GM18517 (cell line): ENCODE measurements around the gene LMNA.
A peak's percentile ranks its signal among the peaks of the same experiment; 100 is the strongest.

Experiments used
- ATAC-seq: cut with Tn5 transposase; IDR thresholded peaks from one replicate; pipeline ENCODE4 v1.9.1; 2021; ENCODE audit warnings: mild to moderate bottlenecking, moderate library complexity; ENCODE audit not compliant: unreplicated experiment

The LMNA gene

DNA sequence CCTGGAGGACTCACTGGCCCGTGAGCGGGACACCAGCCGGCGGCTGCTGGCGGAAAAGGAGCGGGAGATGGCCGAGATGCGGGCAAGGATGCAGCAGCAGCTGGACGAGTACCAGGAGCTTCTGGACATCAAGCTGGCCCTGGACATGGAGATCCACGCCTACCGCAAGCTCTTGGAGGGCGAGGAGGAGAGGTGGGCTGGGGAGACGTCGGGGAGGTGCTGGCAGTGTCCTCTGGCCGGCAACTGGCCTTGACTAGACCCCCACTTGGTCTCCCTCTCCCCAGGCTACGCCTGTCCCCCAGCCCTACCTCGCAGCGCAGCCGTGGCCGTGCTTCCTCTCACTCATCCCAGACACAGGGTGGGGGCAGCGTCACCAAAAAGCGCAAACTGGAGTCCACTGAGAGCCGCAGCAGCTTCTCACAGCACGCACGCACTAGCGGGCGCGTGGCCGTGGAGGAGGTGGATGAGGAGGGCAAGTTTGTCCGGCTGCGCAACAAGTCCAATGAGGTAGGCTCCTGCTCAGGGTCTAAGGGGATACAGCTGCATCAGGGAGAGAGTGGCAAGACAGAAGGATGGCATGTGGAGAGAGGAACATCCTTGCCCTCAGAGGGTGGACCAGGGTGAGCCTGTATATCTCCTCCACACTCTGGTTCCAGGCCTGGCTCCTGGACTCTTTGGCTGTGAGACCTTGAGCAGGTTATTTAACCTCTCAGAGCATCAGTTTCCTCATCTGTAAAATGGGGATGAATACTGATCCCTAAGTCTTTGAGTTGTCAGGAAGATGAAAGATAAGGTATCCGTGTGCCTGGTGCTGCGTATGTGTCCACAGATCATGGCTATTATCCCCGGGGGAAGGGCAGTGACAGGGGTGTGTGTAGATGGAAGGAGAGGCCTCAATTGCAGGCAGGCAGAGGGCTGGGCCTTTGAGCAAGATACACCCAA is 21.7 kb downstream of the LMNA start:
- ATAC-seq = no peak

- no peak for ATAC-seq
Measured at GRCh38 chr1:156136970-156137483, 22.5 kb downstream of the LMNA start.

- ATAC-seq = no peak
Measured at GRCh38 chr1:156138458-156138867, 24.0 kb downstream of the LMNA start.

- no peak for ATAC-seq
Measured at GRCh38 chr1:156140879-156141707, 26.6 kb downstream of the LMNA start.

DNA sequence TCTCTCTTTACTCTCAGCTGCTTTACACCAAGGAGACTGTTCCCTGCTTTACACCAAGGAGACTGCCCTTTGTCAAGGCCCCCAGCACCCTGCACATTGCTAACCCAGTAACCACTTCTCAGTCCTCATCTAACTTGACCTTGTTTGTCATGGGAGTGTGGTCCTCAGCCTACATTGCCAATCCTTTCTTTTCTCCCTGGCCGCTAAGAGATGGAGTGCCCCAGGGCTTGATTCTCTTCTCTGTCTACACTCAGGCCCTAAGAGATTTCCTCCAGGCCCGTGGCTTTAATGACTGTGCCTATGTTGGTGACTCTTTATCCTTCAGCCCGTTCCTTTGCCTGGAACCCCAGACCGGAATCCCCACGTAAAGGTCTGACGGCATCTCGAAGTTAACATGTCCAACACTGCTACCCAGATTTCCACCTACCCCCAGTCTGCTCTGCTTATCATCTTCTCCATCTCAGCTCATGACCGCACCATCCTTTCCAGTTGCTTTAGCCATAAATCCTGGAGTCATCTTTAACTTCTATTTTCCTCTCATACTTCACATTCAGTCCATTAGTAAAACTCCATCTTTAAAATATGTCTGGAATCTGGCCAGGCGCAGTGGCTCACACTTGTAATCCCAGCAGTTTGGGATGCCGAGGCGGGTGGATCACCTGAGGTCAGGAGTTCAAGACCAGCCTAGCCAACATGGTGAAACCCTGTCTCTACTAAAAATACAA is 29.4 kb downstream of the LMNA start:
- ATAC-seq = no peak

- no peak for ATAC-seq
Measured at GRCh38 chr1:156144742-156145141, 30.2 kb downstream of the LMNA start.

DNA sequence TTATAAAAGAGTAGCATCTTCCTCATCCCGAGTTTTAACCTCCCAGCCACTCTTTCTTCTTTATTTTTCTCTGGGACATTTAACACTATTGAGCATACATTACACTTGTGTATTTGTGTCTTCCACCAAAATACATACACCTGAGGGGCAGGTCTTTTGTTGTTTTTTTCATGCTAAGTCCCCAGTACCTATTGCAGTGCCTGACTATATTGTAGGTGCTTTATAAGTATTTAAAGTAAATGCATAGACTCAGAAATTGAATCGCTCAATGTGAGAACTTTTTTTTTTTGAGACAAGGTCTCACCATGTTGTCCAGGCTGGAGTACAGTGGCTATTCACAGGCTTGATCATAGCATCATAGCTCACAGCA is 31.1 kb downstream of the LMNA start:
- ATAC-seq = no peak

GRCh38 chr1:156146020-156146768 is 31.7 kb downstream of the LMNA start:
- ATAC-seq = no peak

DNA sequence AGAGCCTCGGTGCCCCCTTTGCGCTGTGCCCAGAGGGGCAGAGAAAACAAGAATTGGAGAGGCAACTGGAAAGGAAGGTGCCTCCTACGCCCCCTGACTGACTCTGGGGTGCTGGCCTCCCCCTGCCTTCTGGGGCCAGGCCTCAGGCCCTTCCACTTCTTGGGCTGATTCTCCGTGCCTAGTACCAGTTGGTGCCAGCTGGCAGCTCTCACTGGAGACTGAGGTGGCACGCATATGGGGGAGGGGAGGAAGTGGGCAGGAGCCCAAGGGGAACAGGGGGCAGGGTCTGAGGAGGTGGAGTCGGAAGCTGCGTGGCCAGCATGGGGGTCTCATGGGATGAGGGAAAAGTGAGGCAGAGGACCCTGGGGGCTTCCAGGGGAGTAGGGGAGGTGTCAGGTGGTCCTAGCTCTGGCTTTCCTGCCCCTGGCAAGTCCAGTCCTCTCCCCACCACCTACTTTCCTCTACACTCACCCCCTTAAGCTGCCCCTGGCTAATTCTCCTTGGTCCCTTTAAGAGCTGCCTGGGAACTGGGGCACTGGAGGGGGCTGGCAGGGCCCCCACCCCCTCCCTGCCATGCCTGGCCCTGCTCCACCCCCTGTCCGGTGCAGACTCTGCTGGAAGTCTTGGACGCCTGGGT is 32.4 kb downstream of the LMNA start:
- ATAC-seq = no peak

DNA sequence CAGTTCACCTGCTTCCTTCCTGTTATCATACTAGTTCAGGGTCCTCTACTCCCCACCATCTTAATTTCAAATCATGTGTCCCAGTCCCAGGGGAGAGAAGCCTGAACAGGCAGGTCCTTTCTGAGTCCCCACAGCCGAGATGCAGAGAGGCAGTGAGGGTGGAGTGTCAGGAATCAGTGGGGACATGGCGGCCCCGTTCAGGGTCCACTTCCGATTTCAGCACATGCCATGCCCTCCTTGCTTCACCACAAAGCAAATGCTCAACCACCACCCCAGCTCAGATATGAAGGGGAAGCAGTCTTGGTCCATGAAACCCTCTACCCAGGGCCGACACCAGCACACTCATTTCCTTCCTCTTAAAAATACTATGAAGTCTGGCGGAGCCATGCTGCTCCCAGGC is 33.7 kb downstream of the LMNA start:
- ATAC-seq = no peak

DNA sequence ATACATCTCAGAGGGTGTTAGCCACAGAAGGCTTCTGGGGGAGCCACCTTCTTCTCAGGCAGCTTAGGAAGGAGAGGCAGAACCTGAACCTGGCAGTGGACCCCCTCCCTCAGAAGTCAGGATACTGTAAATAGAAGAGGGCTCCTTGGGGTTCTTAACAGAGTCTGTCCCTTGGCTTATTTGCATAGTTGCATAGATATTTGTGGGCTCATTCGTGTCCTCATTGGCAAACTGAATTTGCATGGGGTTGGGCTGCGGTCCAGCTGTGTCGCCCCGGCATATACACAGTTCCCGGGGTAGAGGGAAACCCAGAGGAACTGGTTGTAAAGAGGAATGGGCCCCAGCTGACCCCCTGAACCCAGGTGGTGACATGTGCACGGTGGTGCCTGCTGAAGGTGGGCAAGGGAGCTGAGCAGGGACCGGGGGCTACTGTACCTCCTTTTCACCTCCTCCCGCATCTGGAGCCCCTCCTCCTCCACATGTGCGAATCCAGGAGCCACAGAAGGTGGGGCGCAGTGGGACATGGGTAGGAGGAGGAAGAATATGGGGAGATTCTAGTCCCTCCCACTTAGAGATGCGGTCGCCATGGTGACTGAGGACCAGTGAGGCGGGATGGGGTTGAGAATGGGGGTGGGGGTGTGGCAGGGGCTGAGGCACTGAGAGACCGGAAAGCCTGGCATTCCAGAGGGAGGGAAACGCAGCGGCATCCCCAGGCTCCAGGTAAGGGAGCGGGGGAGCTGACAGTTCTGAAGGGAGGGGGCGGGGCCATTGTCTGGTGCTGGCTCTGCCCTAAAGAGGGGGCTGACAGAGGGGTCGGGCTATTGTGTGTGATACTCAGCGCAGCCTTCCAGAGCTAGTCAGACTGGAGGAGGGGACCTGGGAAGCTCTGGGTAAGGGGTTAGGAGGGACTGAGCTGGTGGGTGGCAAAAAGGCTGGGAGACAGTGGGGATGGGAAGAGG is 35.1 kb downstream of the LMNA start:
- ATAC-seq = peak; percentile 53

DNA sequence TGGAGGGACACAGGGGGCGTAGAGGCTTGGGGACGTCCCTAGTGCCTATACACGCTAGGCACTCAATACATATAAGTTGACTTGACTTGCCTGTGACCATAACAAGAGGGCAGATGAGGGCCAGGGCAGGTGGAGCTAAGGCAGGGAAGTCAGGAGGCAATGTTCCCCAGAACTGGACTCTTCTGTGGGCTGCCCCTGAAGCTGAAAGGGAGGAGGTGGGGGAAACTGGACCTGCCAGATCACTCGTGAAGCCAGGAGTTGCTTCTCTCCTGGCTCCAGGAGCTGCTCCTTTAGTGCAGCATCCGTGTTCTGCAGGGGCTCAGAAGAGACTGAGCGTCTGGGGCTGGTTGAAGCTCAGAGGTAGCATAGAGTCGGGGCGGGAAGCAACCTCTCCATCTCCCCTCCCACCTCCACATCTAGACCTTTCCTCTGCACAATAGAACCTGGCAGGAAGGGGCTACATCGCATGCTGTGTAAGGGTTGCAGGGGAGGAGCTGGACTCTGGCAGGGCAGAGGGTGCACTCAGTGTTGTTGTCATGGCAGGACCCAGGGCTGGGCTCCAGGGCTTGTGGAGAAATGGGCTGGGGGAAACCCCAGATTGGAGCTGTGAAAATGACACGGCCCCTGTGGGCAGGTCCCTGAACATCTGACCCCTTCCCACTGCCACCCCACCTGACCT is 36.0 kb downstream of the LMNA start:
- no peak for ATAC-seq

GRCh38 chr1:156151093-156151688 is 36.7 kb downstream of the LMNA start:
- ATAC-seq = no peak

GRCh38 chr1:156152628-156153027 is 38.1 kb downstream of the LMNA start:
- no peak for ATAC-seq

DNA sequence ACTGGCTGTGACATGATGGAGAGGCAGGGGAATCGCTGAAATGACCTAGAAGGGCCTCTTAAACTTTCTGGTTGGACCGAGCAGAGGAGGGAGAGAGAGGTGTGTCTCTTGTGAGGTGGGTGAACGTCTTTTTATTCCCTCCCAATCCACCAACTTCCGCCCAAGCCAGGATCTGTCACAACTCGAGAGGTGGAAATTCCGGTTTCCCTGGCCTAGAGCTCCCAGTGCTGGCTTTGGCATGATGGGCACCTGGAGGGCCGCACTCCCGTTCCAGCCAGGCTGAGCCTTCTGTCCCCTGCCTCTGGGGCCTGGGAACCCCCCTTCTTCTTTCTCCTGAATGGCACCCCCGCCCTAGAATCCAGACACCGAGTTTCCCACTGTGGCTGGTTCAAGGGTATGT is 38.9 kb downstream of the LMNA start, which contains the start of gene SEMA4A:
Gene SEMA4A (plus strand): TSS at position 224 of the 400 bp plus-strand sequence. CDS start 994 bp downstream, outside the sequence.
- no peak for ATAC-seq

GRCh38 chr1:156154317-156154749 is 39.8 kb downstream of the LMNA start:
- ATAC-seq = peak; percentile 46

GRCh38 chr1:156155756-156156510 is 41.4 kb downstream of the LMNA start:
- no peak for ATAC-seq
